ENCODE results near the gene IGSF10.
A peak's percentile ranks its signal among the peaks of the same experiment; 100 is the strongest.

The IGSF10 gene

DNA sequence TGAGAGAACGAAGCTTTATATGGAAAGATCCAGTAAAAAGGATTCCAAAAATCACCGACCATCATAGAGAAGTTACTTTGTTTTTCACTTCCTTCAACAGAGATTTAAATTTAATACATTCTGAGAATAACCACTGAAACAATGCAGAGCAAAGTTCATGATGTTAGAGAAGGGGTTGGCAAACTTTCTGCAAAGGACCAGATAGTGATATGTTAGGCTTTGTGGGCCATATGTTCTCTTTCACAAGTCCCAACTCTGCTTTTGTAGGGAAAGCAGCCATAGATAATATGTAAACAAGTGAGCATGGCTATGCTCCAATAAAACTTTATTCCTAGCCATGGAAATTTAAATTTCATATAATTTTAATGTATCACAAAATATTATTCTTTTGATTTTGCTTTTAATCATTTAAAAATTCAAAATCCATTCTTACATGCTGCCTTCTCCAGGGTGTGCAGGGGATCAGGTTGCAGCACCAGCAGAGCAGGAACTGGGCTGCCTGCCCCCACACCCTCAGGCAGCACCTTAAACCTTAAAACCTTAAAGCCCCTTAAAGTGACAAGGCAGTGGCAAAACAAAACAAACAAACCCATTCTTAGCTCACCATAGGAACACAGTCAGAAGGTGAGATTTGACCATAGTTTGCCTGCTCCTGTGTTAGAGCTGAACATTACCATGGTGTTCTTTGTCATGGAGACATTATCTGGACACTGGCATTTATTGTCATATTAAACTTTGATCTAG lies 16.9 kb upstream of the IGSF10 start:
- no peak for TF ChIP-seq CTCF (IDR thresholded peaks at IDR 0.05; ENCODE audit: insufficient read depth, low read depth, low read length, missing control alignments)
- DNase-seq (ENCODE audit: low read depth) = no peak
- H3K4me3 ChIP-seq (ENCODE audit: low read length) = no peak overlapping the region

- DNase-seq (ENCODE audit: low read depth) = no peak
- H3K4me3 ChIP-seq (ENCODE audit: low read length) = no peak overlapping the region
- TF ChIP-seq CTCF (IDR thresholded peaks at IDR 0.05; ENCODE audit: insufficient read depth, low read depth, low read length, missing control alignments) = no peak
Measured at GRCh38 chr3:151476344-151477018, 15.6 kb upstream of the IGSF10 start.

GRCh38 chr3:151468284-151468917 lies 7.5 kb upstream of the IGSF10 start:
- peak; percentile 73 for DNase-seq (ENCODE audit: low read depth)
- H3K4me3 ChIP-seq (ENCODE audit: low read length) = no peak overlapping the region
- TF ChIP-seq CTCF (IDR thresholded peaks at IDR 0.05; ENCODE audit: insufficient read depth, low read depth, low read length, missing control alignments) = peak; percentile 97

DNA sequence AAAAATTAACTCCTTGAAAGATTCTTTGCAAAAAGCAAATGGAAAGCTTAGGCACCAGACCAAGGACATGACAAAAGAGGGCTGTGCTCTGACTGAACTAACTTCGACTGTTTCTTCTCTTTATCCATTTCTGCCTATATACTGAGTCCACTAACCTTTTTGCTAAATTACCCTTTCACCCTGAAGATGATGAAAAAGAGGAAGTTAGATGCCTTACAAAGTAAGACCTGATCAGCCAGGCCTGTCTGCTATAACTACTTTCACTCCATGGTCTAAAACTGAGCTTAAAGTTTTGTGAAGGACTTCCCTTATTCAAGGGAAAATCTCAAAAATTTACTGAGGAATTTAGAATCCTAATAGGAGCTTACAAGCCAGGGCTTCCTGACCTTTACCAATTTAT lies 6.2 kb upstream of the IGSF10 start:
- TF ChIP-seq CTCF (IDR thresholded peaks at IDR 0.05; ENCODE audit: insufficient read depth, low read depth, low read length, missing control alignments) = no peak
- DNase-seq (ENCODE audit: low read depth) = no peak

GRCh38 chr3:151462991-151463390 lies 2.1 kb upstream of the IGSF10 start:
- H3K4me3 ChIP-seq (ENCODE audit: low read length) = no peak overlapping the region
- no peak for TF ChIP-seq CTCF (IDR thresholded peaks at IDR 0.05; ENCODE audit: insufficient read depth, low read depth, low read length, missing control alignments)
- DNase-seq (ENCODE audit: low read depth) = no peak

More for the DNA sequence above, 6.2 kb upstream of the IGSF10 start:
- no peak overlapping the region for H3K4me3 ChIP-seq (ENCODE audit: low read length)

GRCh38 chr3:151462278-151462780 lies 1.5 kb upstream of the IGSF10 start:
- TF ChIP-seq CTCF (IDR thresholded peaks at IDR 0.05; ENCODE audit: insufficient read depth, low read depth, low read length, missing control alignments) = no peak
- DNase-seq (ENCODE audit: low read depth) = no peak

More at GRCh38 chr3:151462278-151462780, 1.5 kb upstream of the IGSF10 start:
- no peak overlapping the region for H3K4me3 ChIP-seq (ENCODE audit: low read length)

All from epithelial cell of esophagus (primary cell).